Keratinocyte (primary cell): ENCODE measurements around the gene PECR. TPM values are rescaled to one million over a fixed set of nuclear protein-coding genes. Genes with fewer than 3 reads are reported as not detected.

Experiments used
- DNase-seq: peaks from one replicate; pipeline ENCODE4 v3.0.0-alpha.2; 2011; ENCODE audit warnings: low read depth, missing footprints, low spot score
- FAIRE-seq: peaks from 2 replicates; lab custom pipeline; 2011; peaks lifted over from hg19 to GRCh38; lab: Jason Lieb, UNC
- H2AFZ ChIP-seq: 2 replicates; pipeline ENCODE4 v1.6.0; 2012; ENCODE audit warnings: low read length, control low read depth, inconsistent platforms; ENCODE audit not compliant: control insufficient read depth
- H3K27ac ChIP-seq: 2 replicates; pipeline ENCODE4 v1.5.1; 2011; ENCODE audit warnings: low read length; ENCODE audit not compliant: control insufficient read depth, insufficient read depth
- H3K27me3 ChIP-seq: 3 replicates; pipeline ENCODE4 v1.6.0; 2011; ENCODE audit warnings: low read length; ENCODE audit not compliant: control insufficient read depth, insufficient read depth; ENCODE audit errors: extremely low read depth
- H3K36me3 ChIP-seq, 2 experiments: 2 replicates in 1 of 2; 3 replicates in 1 of 2; pipeline ENCODE4 v1.5.1; 2011; ENCODE audit warnings: low read length in 2 of 2, mild to moderate bottlenecking in 1 of 2; ENCODE audit not compliant: control insufficient read depth in 2 of 2, insufficient read depth in 2 of 2; ENCODE audit errors: extremely low read depth in 1 of 2
- H3K4me1 ChIP-seq: 3 replicates; pipeline ENCODE4 v1.5.1; 2011; ENCODE audit warnings: low read length; ENCODE audit not compliant: control insufficient read depth, insufficient read depth; ENCODE audit errors: extremely low read depth
- H3K4me2 ChIP-seq: 3 replicates; pipeline ENCODE4 v1.6.0; 2011; ENCODE audit warnings: low read depth, low read length; ENCODE audit not compliant: control insufficient read depth, insufficient read depth; ENCODE audit errors: extremely low read depth
- H3K4me3 ChIP-seq, 3 experiments: fragments of 200-600 bp in 1 of 3; sonication (generic) in 1 of 3; 2 replicates in 2 of 3; 3 replicates in 1 of 3; pipeline ENCODE4 v1.5.1; 2011 to 2016; ENCODE audit warnings: low read length in 3 of 3, mild to moderate bottlenecking in 3 of 3, control low read depth in 2 of 3, inconsistent platforms in 1 of 3, low read depth in 1 of 3, mixed read lengths in 1 of 3, mixed run types in 1 of 3, moderate library complexity in 1 of 3; ENCODE audit not compliant: control insufficient read depth in 2 of 3, insufficient read depth in 2 of 3; ENCODE audit errors: extremely low read depth in 1 of 3
- H3K79me2 ChIP-seq: 2 replicates; pipeline ENCODE4 v1.6.0; 2012; ENCODE audit warnings: low read length; ENCODE audit not compliant: control insufficient read depth, insufficient read depth
- H3K9ac ChIP-seq: 3 replicates; pipeline ENCODE4 v1.6.0; 2011; ENCODE audit warnings: low read length; ENCODE audit not compliant: control insufficient read depth, insufficient read depth; ENCODE audit errors: extremely low read depth
- H3K9me1 ChIP-seq: 3 replicates; pipeline ENCODE4 v1.6.0; 2011; ENCODE audit warnings: low read length; ENCODE audit not compliant: control insufficient read depth, insufficient read depth; ENCODE audit errors: extremely low read depth
- H3K9me3 ChIP-seq: 2 replicates; pipeline ENCODE4 v1.5.1; 2012; ENCODE audit warnings: low read depth, low read length; ENCODE audit not compliant: control insufficient read depth
- H4K20me1 ChIP-seq: 3 replicates; pipeline ENCODE4 v1.6.0; 2011; ENCODE audit warnings: low read length; ENCODE audit not compliant: control insufficient read depth, insufficient read depth; ENCODE audit errors: extremely low read depth
- CTCF ChIP-seq, 3 experiments: IDR thresholded peaks in 1 of 3; conservative IDR thresholded peaks in 1 of 3; optimal IDR thresholded peaks in 1 of 3; 2 replicates in 2 of 3; 3 replicates in 1 of 3; pipeline versions ENCODE3 to v1.5.1; 2011; ENCODE audit warnings: low read length in 3 of 3, mild to moderate bottlenecking in 3 of 3, moderate library complexity in 2 of 3, control low read depth in 1 of 3, inconsistent platforms in 1 of 3; ENCODE audit not compliant: insufficient read depth in 2 of 3; ENCODE audit errors: extremely low read depth in 1 of 3
- EZH2 ChIP-seq: IDR thresholded peaks from one replicate; pipeline ENCODE4 v1.6.1; 2012; ENCODE audit warnings: inconsistent platforms, mild to moderate bottlenecking, low read length, moderate library complexity
- dilution Hi-C: fragments of 300-500 bp; cut with MboI; formaldehyde crosslinking; loops from one replicate; pipeline ENCODE4 v1.7.0; 2020; ENCODE audit warnings: low sequenced_read_pairs; ENCODE audit not compliant: extremely low pct_ligation_motif_present
- polyA plus RNA-seq, 5 experiments: library from polyadenylated mRNA; depleted of rRNA in 3 of 5; stranded (reverse) in 3 of 5; stranded (forward) in 1 of 5; unstranded in 1 of 5; fragments of >200 nt; gene quantifications; 1 replicate in 1 of 5; 2 replicates in 3 of 5; 3 replicates in 1 of 5; pipeline versions ENCODE4 v1.2.1 to v1.2.3, GENCODE V29; 2011 to 2012; ENCODE audit warnings: missing spikeins in 2 of 5, low read depth in 1 of 5, low replicate concordance in 1 of 5

Gene PECR
- polyA plus RNA-seq, 1 donor (not counting 4 experiments of a cell fraction or from before 2014, with no cell fraction given), result 12.0 TPM

GRCh38 chr2:216041438-216041837, 40.2 kb downstream of the PECR start:
- no peaks in the 10 kb centered on the region for H3K9me3 ChIP-seq
- H4K20me1 ChIP-seq, result no peaks in the 10 kb centered on the region
- H3K27ac ChIP-seq, result no peak overlapping the region
- FAIRE-seq (no peak), DNase-seq (no peak)
- no peak overlapping the region for H3K9ac ChIP-seq
- no peak overlapping the region for H2AFZ ChIP-seq
- no peaks in the 10 kb centered on the region for H3K36me3 ChIP-seq
- dilution Hi-C loops, result no loop called here
- H3K4me2 ChIP-seq, result no peak overlapping the region
- no peaks in the 10 kb centered on the region for H3K4me1 ChIP-seq
- TF ChIP-seq CTCF (optimal IDR thresholded peaks at IDR 0.05 in 1 of 3, IDR thresholded peaks at IDR 0.05 in 1 of 3, conservative IDR thresholded peaks at IDR 0.05 in 1 of 3; ENCODE audit: extremely low read depth in 1 of 3, insufficient read depth in 2 of 3, low read length in 3 of 3) (no peak), EZH2 (no peak)
- H3K4me3 ChIP-seq, result no peak overlapping the region
- H3K9me1 ChIP-seq, result no peaks in the 10 kb centered on the region
- H3K27me3 ChIP-seq, result no peaks in the 10 kb centered on the region
- no peaks in the 10 kb centered on the region for H3K79me2 ChIP-seq

GRCh38 chr2:216039918-216040317, 41.7 kb downstream of the PECR start:
- H3K9ac ChIP-seq, result no peak overlapping the region
- H3K9me3 ChIP-seq, result no peaks in the 10 kb centered on the region
- no peak overlapping the region for H2AFZ ChIP-seq
- FAIRE-seq (no peak), DNase-seq (no peak)
- no peaks in the 10 kb centered on the region for H3K27me3 ChIP-seq
- H3K79me2 ChIP-seq, result no peaks in the 10 kb centered on the region
- no peaks in the 10 kb centered on the region for H3K36me3 ChIP-seq
- H3K4me2 ChIP-seq, result no peak overlapping the region
- no peaks in the 10 kb centered on the region for H3K9me1 ChIP-seq
- H3K4me3 ChIP-seq, result no peak overlapping the region
- dilution Hi-C loops, result no loop called here
- H4K20me1 ChIP-seq, result no peaks in the 10 kb centered on the region
- H3K4me1 ChIP-seq, result no peaks in the 10 kb centered on the region
- TF ChIP-seq CTCF (optimal IDR thresholded peaks at IDR 0.05 in 1 of 3, IDR thresholded peaks at IDR 0.05 in 1 of 3, conservative IDR thresholded peaks at IDR 0.05 in 1 of 3; ENCODE audit: extremely low read depth in 1 of 3, insufficient read depth in 2 of 3, low read length in 3 of 3) (no peak), EZH2 (no peak)
- no peak overlapping the region for H3K27ac ChIP-seq
